HepG2 (cell line): ENCODE measurements around the gene TSC22D1. TPM values are rescaled to one million over a fixed set of nuclear protein-coding genes. Genes with fewer than 3 reads are reported as not detected.

Experiments
- ASH2L ChIP-seq: fragments of 300-600, 200-600 bp; sonication (generic); IDR thresholded peaks from 2 replicates; pipeline ENCODE4 v1.7.0; 2017; ENCODE audit warnings: low read depth, mild to moderate bottlenecking, moderate library complexity, mixed read lengths, low read length; ENCODE audit not compliant: insufficient read length
- DMAP1 ChIP-seq: IDR thresholded peaks from 2 replicates; pipeline ENCODE4 v1.6.1; 2016
- HMG20B ChIP-seq: conservative IDR thresholded peaks from 2 replicates; pipeline ENCODE4 v1.6.1; 2016; ENCODE audit warnings: missing genetic modification reagents, missing compliant biosample characterization
- HNF4A ChIP-seq: sonication (generic); formaldehyde crosslinking; IDR thresholded peaks from 2 replicates; pipeline ENCODE4 v1.4.0; 2020; ENCODE audit warnings: missing genetic modification reagents
- IKZF1 ChIP-seq: fragments of 450-650 bp; IDR thresholded peaks from 2 replicates; pipeline ENCODE4 v1.7.1; 2016
- IKZF4 ChIP-seq: sonication (generic); formaldehyde crosslinking; IDR thresholded peaks from 2 replicates; pipeline ENCODE4 v1.5.1; 2020; ENCODE audit warnings: borderline replicate concordance, mild to moderate bottlenecking, low read depth, missing genetic modification reagents; ENCODE audit errors: not compliant biosample characterization
- KDM3A ChIP-seq: IDR thresholded peaks from 2 replicates; pipeline ENCODE4 v1.6.1; 2018; ENCODE audit warnings: low read depth, missing compliant biosample characterization
- RARA ChIP-seq: IDR thresholded peaks from 2 replicates; pipeline ENCODE4 v1.6.1; 2016; ENCODE audit warnings: missing genetic modification reagents, missing compliant biosample characterization
- SPEN ChIP-seq: sonication (generic); formaldehyde crosslinking; IDR thresholded peaks from 2 replicates; pipeline ENCODE4 v1.5.1; 2020; ENCODE audit warnings: low read depth, mild to moderate bottlenecking, missing genetic modification reagents
- TEAD3 ChIP-seq: optimal IDR thresholded peaks from 2 replicates; pipeline ENCODE3; 2016; ENCODE audit warnings: borderline replicate concordance
- ZBTB1 ChIP-seq: sonication (generic); formaldehyde crosslinking; IDR thresholded peaks from 2 replicates; pipeline ENCODE4 v1.4.0; 2020; ENCODE audit warnings: missing genetic modification reagents, borderline replicate concordance
- ZBTB42 ChIP-seq: sonication (generic); formaldehyde crosslinking; IDR thresholded peaks from 2 replicates; pipeline ENCODE4 v1.5.0; 2020; ENCODE audit warnings: mild to moderate bottlenecking, missing genetic modification reagents
- ZFAT ChIP-seq: sonication (generic); formaldehyde crosslinking; conservative IDR thresholded peaks from 2 replicates; pipeline ENCODE4 v1.8.1; 2023; ENCODE audit warnings: missing genetic modification reagents, inconsistent platforms
- ZKSCAN8 ChIP-seq: IDR thresholded peaks from 2 replicates; pipeline ENCODE4 v1.6.1; 2016; ENCODE audit warnings: borderline replicate concordance, missing genetic modification reagents, missing compliant biosample characterization
- ZMAT3 ChIP-seq: sonication (generic); formaldehyde crosslinking; conservative IDR thresholded peaks from 2 replicates; pipeline ENCODE4 v1.7.0; 2021; ENCODE audit warnings: missing genetic modification reagents
- ZNF256 ChIP-seq: sonication (generic); formaldehyde crosslinking; conservative IDR thresholded peaks from 2 replicates; pipeline ENCODE4 v1.4.0; 2020; ENCODE audit warnings: missing genetic modification reagents
- ZNF614 ChIP-seq: IDR thresholded peaks from 2 replicates; pipeline ENCODE4 v1.6.1; 2018; ENCODE audit warnings: missing biosample characterization, missing genetic modification reagents, inconsistent platforms, borderline replicate concordance
- ZNF703 ChIP-seq: sonication (generic); formaldehyde crosslinking; IDR thresholded peaks from 2 replicates; pipeline ENCODE4 v1.5.1; 2020; ENCODE audit warnings: missing genetic modification reagents, mild to moderate bottlenecking, moderate library complexity, borderline replicate concordance
- ZNF749 ChIP-seq: sonication (generic); formaldehyde crosslinking; IDR thresholded peaks from 2 replicates; pipeline ENCODE4 v1.8.0; 2022; ENCODE audit warnings: mild to moderate bottlenecking, missing genetic modification reagents, moderate library complexity, borderline replicate concordance
- ZNF781 ChIP-seq: sonication (generic); formaldehyde crosslinking; IDR thresholded peaks from 2 replicates; pipeline ENCODE4 v1.5.1; 2020; ENCODE audit warnings: borderline replicate concordance, mild to moderate bottlenecking, missing genetic modification reagents; ENCODE audit errors: not compliant biosample characterization
- ZNF782 ChIP-seq: sonication (generic); formaldehyde crosslinking; IDR thresholded peaks from 2 replicates; pipeline ENCODE4 v1.4.0; 2020; ENCODE audit warnings: missing genetic modification reagents, mild to moderate bottlenecking, borderline replicate concordance
- ZSCAN20 ChIP-seq: sonication (generic); formaldehyde crosslinking; IDR thresholded peaks from 2 replicates; pipeline ENCODE4 v1.4.0; 2020; ENCODE audit warnings: missing genetic modification reagents, mild to moderate bottlenecking, borderline replicate concordance
- polyA plus RNA-seq, 8 experiments: library from polyadenylated mRNA; depleted of rRNA in 3 of 8; stranded (reverse) in 7 of 8; unstranded in 1 of 8; fragments of >200 nt; fragmentation: Illumina TruSeq in 4 of 8; extraction: Trizol in 4 of 8; gene quantifications; 2 replicates each; pipeline versions ENCODE4 v1.2.1 to v1.2.3, GENCODE V29; 2011 to 2016; ENCODE audit warnings: low read depth in 4 of 8, missing spikeins in 1 of 8, mixed read lengths in 1 of 8; ENCODE audit not compliant: insufficient read depth in 1 of 8
- total RNA-seq, 5 experiments: library from RNA; depleted of rRNA; stranded (reverse); fragments of >200 nt; fragmentation: Illumina TruSeq; extraction: Trizol; gene quantifications; 2 replicates each; pipeline ENCODE4 v1.2.3, GENCODE V29; 2016; ENCODE audit warnings: low read depth in 1 of 5
- TF ChIP-seq, protein P1 (sequence below): sonication (generic); formaldehyde crosslinking; IDR thresholded peaks from 2 replicates; pipeline ENCODE4 v1.8.0; 2022; ENCODE audit warnings: mild to moderate bottlenecking, missing genetic modification reagents, borderline replicate concordance
- TF ChIP-seq, protein P2 (sequence below): sonication (generic); formaldehyde crosslinking; IDR thresholded peaks from 2 replicates; pipeline ENCODE4 v1.4.0; 2020; ENCODE audit warnings: mild to moderate bottlenecking, missing genetic modification reagents
- TF ChIP-seq, protein P3 (sequence below): sonication (generic); formaldehyde crosslinking; IDR thresholded peaks from 2 replicates; pipeline ENCODE4 v1.8.1; 2023; ENCODE audit warnings: mild to moderate bottlenecking, missing genetic modification reagents, borderline replicate concordance

The TSC22D1 gene
- total and polyA plus RNA-seq, 2 of the 13 experiments (the other 11 are each of a cell fraction or from before 2014, with no cell fraction given) = 18.4 to 35.7 TPM

DNA sequence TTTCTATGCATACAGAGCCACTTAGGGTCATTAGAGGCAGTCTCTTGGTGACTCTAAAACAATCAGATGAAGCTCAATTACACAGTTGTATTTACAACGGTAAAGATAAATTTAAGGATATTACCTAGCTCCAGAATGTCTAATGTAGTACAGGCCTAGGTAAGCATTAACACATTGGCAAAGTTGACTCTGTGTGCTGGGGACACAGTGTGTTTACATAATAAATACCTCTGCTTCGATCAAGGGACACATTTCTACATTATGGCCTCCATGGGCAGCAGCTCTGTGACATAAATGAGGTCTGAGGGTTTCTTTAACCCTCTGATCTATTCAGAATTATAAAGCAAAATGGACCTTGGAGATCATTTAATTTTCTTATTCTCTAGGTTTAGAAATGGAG is 127.8 kb downstream of the TSC22D1 start (continued):
- no peak for TF ChIP-seq SPEN (CRISPR knock-in tag)
- no peak for TF ChIP-seq ZBTB1
- no peak for TF ChIP-seq KDM3A
- no peak for TF ChIP-seq HMG20B (CRISPR knock-in tag)
- TF ChIP-seq DMAP1 (CRISPR knock-in tag) = no peak
- no peak for TF ChIP-seq ZNF782
- 0 out of 2 replicates have a peak, but pooled peaks have one; percentile 21 for TF ChIP-seq ZNF614
- TF ChIP-seq RARA (CRISPR knock-in tag) = peak; percentile 20; the same call in 1 of the 2 replicates
- TF ChIP-seq, protein P1, sequence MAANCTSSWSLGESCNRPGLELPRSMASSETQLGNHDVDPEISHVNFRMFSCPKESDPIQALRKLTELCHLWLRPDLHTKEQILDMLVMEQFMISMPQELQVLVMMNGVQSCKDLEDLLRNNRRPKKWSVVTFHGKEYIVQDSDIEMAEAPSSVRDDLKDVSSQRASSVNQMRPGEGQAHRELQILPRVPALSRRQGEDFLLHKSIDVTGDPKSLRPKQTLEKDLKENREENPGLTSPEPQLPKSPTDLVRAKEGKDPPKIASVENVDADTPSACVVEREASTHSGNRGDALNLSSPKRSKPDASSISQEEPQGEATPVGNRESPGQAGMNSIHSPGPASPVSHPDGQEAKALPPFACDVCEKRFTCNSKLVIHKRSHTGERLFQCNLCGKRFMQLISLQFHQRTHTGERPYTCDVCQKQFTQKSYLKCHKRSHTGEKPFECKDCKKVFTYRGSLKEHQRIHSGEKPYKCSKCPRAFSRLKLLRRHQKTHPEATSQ (CRISPR knock-in tag) = no peak
- TF ChIP-seq ZKSCAN8 (CRISPR knock-in tag) = no peak
- TF ChIP-seq, protein P2, sequence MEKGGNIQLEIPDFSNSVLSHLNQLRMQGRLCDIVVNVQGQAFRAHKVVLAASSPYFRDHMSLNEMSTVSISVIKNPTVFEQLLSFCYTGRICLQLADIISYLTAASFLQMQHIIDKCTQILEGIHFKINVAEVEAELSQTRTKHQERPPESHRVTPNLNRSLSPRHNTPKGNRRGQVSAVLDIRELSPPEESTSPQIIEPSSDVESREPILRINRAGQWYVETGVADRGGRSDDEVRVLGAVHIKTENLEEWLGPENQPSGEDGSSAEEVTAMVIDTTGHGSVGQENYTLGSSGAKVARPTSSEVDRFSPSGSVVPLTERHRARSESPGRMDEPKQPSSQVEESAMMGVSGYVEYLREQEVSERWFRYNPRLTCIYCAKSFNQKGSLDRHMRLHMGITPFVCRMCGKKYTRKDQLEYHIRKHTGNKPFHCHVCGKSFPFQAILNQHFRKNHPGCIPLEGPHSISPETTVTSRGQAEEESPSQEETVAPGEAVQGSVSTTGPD (CRISPR knock-in tag) = no peak
- no peak for TF ChIP-seq ZNF256 (CRISPR knock-in tag)
- TF ChIP-seq TEAD3 (CRISPR knock-in tag) = peak; percentile 92
- TF ChIP-seq ZMAT3 = no peak
- TF ChIP-seq, protein P3, sequence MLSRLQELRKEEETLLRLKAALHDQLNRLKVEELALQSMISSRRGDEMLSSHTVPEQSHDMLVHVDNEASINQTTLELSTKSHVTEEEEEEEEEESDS (CRISPR knock-in tag) = no peak
- peak; percentile 64 for TF ChIP-seq HNF4A
- TF ChIP-seq IKZF4 = no peak
- no peak for TF ChIP-seq ZNF749
- no peak for TF ChIP-seq IKZF1
- TF ChIP-seq ASH2L = no peak
- no peak for TF ChIP-seq ZFAT (CRISPR knock-in tag)
- TF ChIP-seq ZNF703 (CRISPR knock-in tag) = no peak
- TF ChIP-seq ZNF781 (CRISPR knock-in tag) = no peak
- no peak for TF ChIP-seq ZBTB42 (CRISPR knock-in tag)
- no peak for TF ChIP-seq ZSCAN20 (CRISPR knock-in tag)
